PC-3 (cell line): ENCODE measurements around the gene CRADD. TPM values are rescaled to one million over a fixed set of nuclear protein-coding genes. Genes with fewer than 3 reads are reported as not detected.

Source experiments
- ATAC-seq: fragments of 200-7000 bp; cut with Tn5 transposase; 2 replicates; pipeline ENCODE4 v1.9.1; 2020; ENCODE audit warnings: mild to moderate bottlenecking, moderate library complexity
- BruUV-seq: library from RNA; stranded (reverse); fragments of 400-500 nt; replicated peaks from 2 replicates; lab custom pipeline; 2021; lab: Mats Ljungman, UMichigan
- CTCF ChIA-PET: fragments of 300-600 bp; sonication (Branson Sonifier 250); formaldehyde crosslinking; loops from one replicate; lab custom pipeline; 2022; ENCODE audit warnings: antibody characterized with exemption; lab: Charles Lee
- POLR2A ChIA-PET: fragments of 300-600 bp; sonication (Branson Sonifier 250); formaldehyde crosslinking; loops from one replicate; lab custom pipeline; 2022; ENCODE audit warnings: antibody characterized with exemption; ENCODE audit not compliant: unreplicated experiment; lab: Charles Lee
- DNase-seq: peaks from one replicate; pipeline ENCODE4 v3.0.0-alpha.2; 2015
- H2AFZ ChIP-seq: fragments of 300-600 bp; sonication (generic); 2 replicates; pipeline ENCODE4 v1.6.0; 2016; ENCODE audit warnings: antibody characterized with exemption, low read length
- H3F3A ChIP-seq: fragments of 300-600 bp; sonication (generic); one replicate; pipeline ENCODE4 v1.6.0; 2017; ENCODE audit warnings: antibody characterized with exemption, low read length, control low read depth, mild to moderate bottlenecking; ENCODE audit not compliant: unreplicated experiment
- H3K27ac ChIP-seq: fragments of 300-600 bp; sonication (generic); 2 replicates; pipeline ENCODE4 v1.5.1; 2016; ENCODE audit warnings: mild to moderate bottlenecking, low read length
- H3K27me3 ChIP-seq: fragments of 300-600 bp; sonication (generic); 2 replicates; pipeline ENCODE4 v1.6.1; 2016; ENCODE audit warnings: low read length, mixed read lengths
- H3K36me3 ChIP-seq: fragments of 300-600 bp; sonication (generic); 2 replicates; pipeline ENCODE4 v1.6.1; 2016; ENCODE audit warnings: low read depth, mixed run types, low read length, mixed read lengths
- H3K4me1 ChIP-seq: fragments of 300-600 bp; sonication (generic); 2 replicates; pipeline ENCODE4 v1.5.1; 2016; ENCODE audit warnings: low read length; ENCODE audit not compliant: insufficient read depth
- H3K4me2 ChIP-seq: fragments of 300-600 bp; sonication (generic); 2 replicates; pipeline ENCODE4 v1.6.0; 2016; ENCODE audit warnings: low read length
- H3K4me3 ChIP-seq: fragments of 300-600 bp; sonication (generic); 2 replicates; pipeline ENCODE4 v1.5.1; 2016; ENCODE audit warnings: mild to moderate bottlenecking, low read length, mixed read lengths
- H3K79me2 ChIP-seq: fragments of 300-600 bp; sonication (generic); 2 replicates; pipeline ENCODE4 v1.6.1; 2017; ENCODE audit warnings: low read length, mixed read lengths
- H3K9ac ChIP-seq: fragments of 300-600 bp; sonication (generic); 2 replicates; pipeline ENCODE4 v1.6.0; 2016; ENCODE audit warnings: mild to moderate bottlenecking, low read length
- H3K9me2 ChIP-seq: fragments of 300-600 bp; sonication (generic); replicated peaks from 2 replicates; pipeline ENCODE4 v1.6.1; 2016; ENCODE audit warnings: mixed run types, low read length, mixed read lengths
- H3K9me3 ChIP-seq: fragments of 300-600 bp; sonication (generic); 2 replicates; pipeline ENCODE4 v1.6.1; 2016; ENCODE audit warnings: low read length, mixed read lengths
- H4K20me1 ChIP-seq: fragments of 300-600 bp; sonication (generic); 2 replicates; pipeline ENCODE4 v1.6.1; 2016; ENCODE audit warnings: low read length, mixed read lengths
- CTCF ChIP-seq: fragments of 300-600 bp; sonication (generic); conservative IDR thresholded peaks from 2 replicates; pipeline ENCODE4 v1.5.1; 2017; ENCODE audit warnings: antibody characterized with exemption, low read depth, mild to moderate bottlenecking, low read length
- EZH2 ChIP-seq: fragments of 300-600 bp; sonication (generic); IDR thresholded peaks from one replicate; pipeline ENCODE4 v1.6.1; 2017; ENCODE audit warnings: antibody characterized with exemption, mild to moderate bottlenecking, low read length; ENCODE audit not compliant: unreplicated experiment
- EZH2phosphoT487 ChIP-seq: fragments of 300-600 bp; sonication (generic); IDR thresholded peaks from 2 replicates; pipeline ENCODE4 v1.6.1; 2018; ENCODE audit warnings: mild to moderate bottlenecking, antibody characterized with exemption, low read length, borderline replicate concordance
- intact Hi-C: fragments of 100-400 bp; cut with micrococcal nuclease; formaldehyde crosslinking; loops from 2 replicates; pipeline ENCODE4 v1.9.0; 2023
- total RNA-seq: library from RNA; depleted of rRNA; stranded (reverse); fragments of >200 nt; gene quantifications from 2 replicates; pipeline ENCODE4 v1.2.3, GENCODE V29; 2014

The CRADD gene
- total RNA-seq, 1 experiment from 2014 or later = 11.4 TPM

- Histone ChIP-seq H3K36me3 (no peaks in the 10 kb centered on the region), H3K9me2 (no peaks in the 10 kb centered on the region), H3K4me3 (no peak overlapping the region), H3K4me2 (no peak overlapping the region), H3K79me2 (no peaks in the 10 kb centered on the region), H2AFZ (no peak overlapping the region), H3K27me3 (no peaks in the 10 kb centered on the region), H4K20me1 (no peaks in the 10 kb centered on the region), H3K27ac (no peak overlapping the region), H3K4me1 (no peaks in the 10 kb centered on the region), H3F3A (no peaks in the 10 kb centered on the region), H3K9me3 (no peaks in the 10 kb centered on the region), H3K9ac (no peak overlapping the region)
- TF ChIP-seq EZH2phosphoT487 (no peak), EZH2 (no peak), CTCF (no peak)
- ChIA-PET POLR2A (no interaction called here), CTCF (no interaction called here)
- BruUV-seq = no TSS peak
- DNase-seq = no peak
- intact Hi-C loops = no loop called here
- no peak for ATAC-seq
Measured at GRCh38 chr12:93850481-93851256, 173.5 kb downstream of the CRADD start.

DNA sequence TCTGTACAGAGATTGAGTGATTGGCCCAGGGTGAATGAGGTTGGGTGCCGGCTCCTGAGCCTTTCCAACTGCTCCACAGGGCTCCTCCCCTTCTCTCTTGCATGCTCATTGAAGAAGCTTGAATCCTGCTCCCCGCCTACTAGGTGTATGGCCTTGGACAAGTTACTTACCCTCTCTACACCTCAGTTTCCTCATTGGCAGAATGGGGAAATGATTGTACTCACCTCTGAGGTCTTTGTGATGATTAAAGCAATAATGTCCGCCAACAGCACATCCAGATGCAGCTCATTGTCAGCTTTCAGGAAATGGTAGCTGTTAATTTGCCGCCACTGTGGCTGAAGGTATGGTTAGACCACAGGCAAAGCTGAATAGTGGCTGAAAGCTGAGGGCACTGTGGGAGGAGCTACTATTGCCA is 174.1 kb downstream of the CRADD start:
- ChIA-PET CTCF (no interaction called here), POLR2A (no interaction called here)
- no peak overlapping the region for H3K9ac ChIP-seq
- no peak for DNase-seq
- H3K36me3 ChIP-seq = no peaks in the 10 kb centered on the region
- H3K4me1 ChIP-seq = no peaks in the 10 kb centered on the region
- BruUV-seq = no TSS peak
- H3K27ac ChIP-seq = no peak overlapping the region
- intact Hi-C loops = no loop called here
- H3K4me2 ChIP-seq = no peak overlapping the region
- H4K20me1 ChIP-seq = no peaks in the 10 kb centered on the region
- H3K79me2 ChIP-seq = no peaks in the 10 kb centered on the region
- H3K27me3 ChIP-seq = no peaks in the 10 kb centered on the region
- H2AFZ ChIP-seq = no peak overlapping the region
- no peaks in the 10 kb centered on the region for H3K9me2 ChIP-seq
- H3K4me3 ChIP-seq = no peak overlapping the region
- no peaks in the 10 kb centered on the region for H3K9me3 ChIP-seq
- ATAC-seq = no peak
- no peaks in the 10 kb centered on the region for H3F3A ChIP-seq
- TF ChIP-seq CTCF = no peak
- no peak for TF ChIP-seq EZH2
- TF ChIP-seq EZH2phosphoT487 = no peak

GRCh38 chr12:93852173-93852591 is 175.0 kb downstream of the CRADD start:
- no peak for ATAC-seq
- no peaks in the 10 kb centered on the region for H3K9me3 ChIP-seq
- DNase-seq = no peak
- POLR2A ChIA-PET = no interaction called here
- no peak overlapping the region for H3K4me3 ChIP-seq
- no peak overlapping the region for H3K9ac ChIP-seq
- no peak overlapping the region for H3K27ac ChIP-seq
- H3F3A ChIP-seq = no peaks in the 10 kb centered on the region
- no peaks in the 10 kb centered on the region for H3K79me2 ChIP-seq
- intact Hi-C loops = no loop called here
- H3K9me2 ChIP-seq = no peaks in the 10 kb centered on the region
- TF ChIP-seq CTCF = no peak
- TF ChIP-seq EZH2 = no peak
- no peak for TF ChIP-seq EZH2phosphoT487
- no TSS peak for BruUV-seq
- CTCF ChIA-PET = no interaction called here
- no peaks in the 10 kb centered on the region for H3K27me3 ChIP-seq
- no peak overlapping the region for H3K4me2 ChIP-seq
- H4K20me1 ChIP-seq = no peaks in the 10 kb centered on the region
- H3K4me1 ChIP-seq = no peaks in the 10 kb centered on the region
- no peak overlapping the region for H2AFZ ChIP-seq
- no peaks in the 10 kb centered on the region for H3K36me3 ChIP-seq
